CD14-positive monocyte (primary cell): ENCODE measurements around the gene CRAMP1. TPM values are rescaled to one million over a fixed set of nuclear protein-coding genes. Genes with fewer than 3 reads are reported as not detected.
A peak's percentile ranks its signal among the peaks of the same experiment; 100 is the strongest.

ENCODE experiments used
- DNase-seq, 3 donors: peaks; one replicate each; pipeline ENCODE4 v3.0.0-alpha.2; 2011 to 2022
- H2AFZ ChIP-seq: 2 replicates; pipeline ENCODE4 v1.6.0; 2012; ENCODE audit warnings: mild to moderate bottlenecking, low read depth, low read length, inconsistent platforms; ENCODE audit not compliant: insufficient read depth, poor library complexity, severe bottlenecking
- H3K27ac ChIP-seq, 2 donors: 1 replicate in 1 of 2; 2 replicates in 1 of 2; pipeline ENCODE4 v1.5.1; 2012 to 2013; ENCODE audit warnings: low read length in 2 of 2, control low read depth in 1 of 2, inconsistent platforms in 1 of 2, low read depth in 1 of 2, mild to moderate bottlenecking in 1 of 2
- H3K27me3 ChIP-seq, 2 donors: one replicate each; pipeline versions ENCODE4 v1.6.0 to v1.6.1; 2011 to 2013; ENCODE audit warnings: low read length in 2 of 2; ENCODE audit not compliant: control insufficient read depth in 2 of 2, insufficient read depth in 2 of 2
- H3K36me3 ChIP-seq, 2 donors: replicated peaks in 1 of 2; 1 replicate in 1 of 2; 2 replicates in 1 of 2; pipeline versions ENCODE4 v1.5.1 to v1.6.1; 2012 to 2013; ENCODE audit warnings: low read length in 2 of 2, control low read depth in 1 of 2, inconsistent platforms in 1 of 2, mild to moderate bottlenecking in 1 of 2; ENCODE audit not compliant: insufficient read depth in 2 of 2, control insufficient read depth in 1 of 2
- H3K4me1 ChIP-seq, 2 donors: 1 replicate in 1 of 2; 2 replicates in 1 of 2; pipeline versions ENCODE4 v1.5.1 to v1.6.1; 2012 to 2013; ENCODE audit warnings: low read length in 2 of 2, control low read depth in 1 of 2, inconsistent platforms in 1 of 2, mild to moderate bottlenecking in 1 of 2, moderate library complexity in 1 of 2; ENCODE audit not compliant: insufficient read depth in 2 of 2, control insufficient read depth in 1 of 2
- H3K4me2 ChIP-seq: replicated peaks from 2 replicates; pipeline ENCODE3; 2012; ENCODE audit warnings: low read length, moderate library complexity, mild to moderate bottlenecking; ENCODE audit not compliant: poor library complexity, severe bottlenecking; ENCODE audit errors: extremely low read depth
- H3K4me3 ChIP-seq, 3 experiments: fragments of 200-600 bp in 1 of 3; sonication (generic) in 1 of 3; replicated peaks in 1 of 3; 1 replicate in 2 of 3; 2 replicates in 1 of 3; pipeline ENCODE4 v1.5.1; 2011 to 2013; ENCODE audit warnings: low read length in 3 of 3, mild to moderate bottlenecking in 3 of 3, control low read depth in 2 of 3, low read depth in 2 of 3, inconsistent platforms in 1 of 3, moderate library complexity in 1 of 3
- H3K79me2 ChIP-seq: 2 replicates; pipeline ENCODE4 v1.6.0; 2012; ENCODE audit warnings: mild to moderate bottlenecking, control low read depth, inconsistent platforms, low read length, moderate library complexity; ENCODE audit not compliant: insufficient read depth
- H3K9ac ChIP-seq: 2 replicates; pipeline ENCODE4 v1.6.0; 2017; ENCODE audit warnings: low read length, mild to moderate bottlenecking; ENCODE audit not compliant: insufficient read depth, poor library complexity, severe bottlenecking
- H3K9me3 ChIP-seq, 2 donors: replicated peaks in 1 of 2; 1 replicate in 1 of 2; 2 replicates in 1 of 2; pipeline versions ENCODE4 v1.5.1 to v1.6.1; 2012 to 2013; ENCODE audit warnings: low read length in 2 of 2, control low read depth in 1 of 2; ENCODE audit not compliant: control insufficient read depth in 1 of 2, insufficient read depth in 1 of 2
- H4K20me1 ChIP-seq: 2 replicates; pipeline ENCODE4 v1.6.0; 2012; ENCODE audit warnings: mild to moderate bottlenecking, low read length, control low read depth, moderate library complexity; ENCODE audit not compliant: insufficient read depth
- H3K27ac Mint-ChIP-seq, 7 donors: one replicate each; pipeline ENCODE4 v1.8.0; 2020; ENCODE audit warnings: mild to moderate bottlenecking in 7 of 7, mixed read lengths in 7 of 7, moderate library complexity in 6 of 7, inconsistent platforms in 2 of 7
- H3K27me3 Mint-ChIP-seq, 3 donors: one replicate each; pipeline ENCODE4 v1.8.0; 2021 to 2022; ENCODE audit warnings: low read depth in 3 of 3, mild to moderate bottlenecking in 3 of 3, mixed read lengths in 3 of 3, moderate library complexity in 3 of 3, inconsistent platforms in 1 of 3
- H3K36me3 Mint-ChIP-seq, 2 donors: one replicate each; pipeline ENCODE4 v1.8.0; 2020; ENCODE audit warnings: mixed read lengths in 2 of 2, inconsistent platforms in 1 of 2, mild to moderate bottlenecking in 1 of 2
- H3K4me1 Mint-ChIP-seq: one replicate; pipeline ENCODE4 v1.8.0; 2020; ENCODE audit warnings: mild to moderate bottlenecking, mixed read lengths
- H3K4me3 Mint-ChIP-seq, 2 donors: one replicate each; pipeline ENCODE4 v1.8.0; 2020; ENCODE audit warnings: mild to moderate bottlenecking in 2 of 2, mixed read lengths in 2 of 2, moderate library complexity in 1 of 2
- H3K9me3 Mint-ChIP-seq, 7 donors: one replicate each; pipeline ENCODE4 v1.8.0; 2020 to 2022; ENCODE audit warnings: mixed read lengths in 7 of 7, mild to moderate bottlenecking in 6 of 7, moderate library complexity in 6 of 7, inconsistent platforms in 2 of 7
- CTCF ChIP-seq: fragments of 200-600 bp; IDR thresholded peaks from one replicate; pipeline ENCODE4 v1.8.0; 2022; ENCODE audit warnings: antibody characterized with exemption, mild to moderate bottlenecking
- WGBS: methylation state at CpG from one replicate; pipeline ENCODE4 v1.1.5; 2013; ENCODE audit warnings: missing lambda C conversion rate; ENCODE audit not compliant: insufficient coverage; 5-methylcytosine and 5-hydroxymethylcytosine counted together
- intact Hi-C, 2 donors: fragments of 100-400 bp; cut with micrococcal nuclease; formaldehyde crosslinking; loops; one replicate each; pipeline versions ENCODE4 v1.15.0 to v1.15.1; 2023
- polyA plus RNA-seq, 3 donors: library from polyadenylated mRNA; depleted of rRNA in 1 of 3; unstranded in 2 of 3; stranded (reverse) in 1 of 3; fragments of 300-500 nt in 2 of 3; fragments of >200 nt in 1 of 3; fragmentation: Illumina TruSeq in 2 of 3; gene quantifications; 1 replicate in 2 of 3; 2 replicates in 1 of 3; pipeline ENCODE4 v1.2.3, GENCODE V29; 2012 to 2021

CRAMP1 gene
- polyA plus RNA-seq, 3 donors, result 0.46 to 12.3 (median 1.0) TPM

GRCh38 chr16:1645914-1646525 lies 33.9 kb downstream of the CRAMP1 start:
- H3K4me3 Mint-ChIP-seq, result no peak overlapping the region
- 47% methylated on average over 4 of the region's 13 CpGs for WGBS
- intact Hi-C loops, result no loop called here
- peaks cover 13 to 24% of the 10 kb centered on the region in 2 donors for H3K4me1 ChIP-seq
- peaks cover 35 to 67% of the 10 kb centered on the region in 2 donors for H3K36me3 ChIP-seq
- peaks cover 0 to 4% (median 0%) of the 10 kb centered on the region in 7 donors for H3K9me3 Mint-ChIP-seq
- peak overlapping the region; percentile 3 to 84 (median 64) for H3K27ac Mint-ChIP-seq
- no peaks in the 10 kb centered on the region for H3K9me3 ChIP-seq
- H3K4me1 Mint-ChIP-seq, result peaks cover 28% of the 10 kb centered on the region
- H4K20me1 ChIP-seq, result peaks cover 18% of the 10 kb centered on the region
- no peak overlapping the region for H3K9ac ChIP-seq
- H3K27me3 ChIP-seq, result no peaks in the 10 kb centered on the region
- no peak overlapping the region for H3K4me3 ChIP-seq
- H3K27me3 Mint-ChIP-seq, result peaks cover 0 to 2% (median 2%) of the 10 kb centered on the region in 3 donors
- peaks cover 72 to 80% of the 10 kb centered on the region in 2 donors for H3K36me3 Mint-ChIP-seq
- H3K4me2 ChIP-seq, result no peak overlapping the region
- H3K27ac ChIP-seq, result peak overlapping the region in 1 of 2 donors; percentile 65
- peak; percentile 26 to 74 (median 35) for DNase-seq
- no peaks in the 10 kb centered on the region for H3K79me2 ChIP-seq
- no peak for TF ChIP-seq CTCF
- H2AFZ ChIP-seq, result no peak overlapping the region

GRCh38 chr16:1647856-1648255 lies 35.7 kb downstream of the CRAMP1 start:
- H3K4me1 Mint-ChIP-seq, result peaks cover 28% of the 10 kb centered on the region
- 22% methylated on average over 11 of the region's 13 CpGs for WGBS

More at GRCh38 chr16:1647856-1648255, 35.7 kb downstream of the CRAMP1 start:
- peaks cover 0 to 2% (median 0%) of the 10 kb centered on the region in 3 donors for H3K27me3 Mint-ChIP-seq
- no peaks in the 10 kb centered on the region for H3K27me3 ChIP-seq
- H3K9ac ChIP-seq, result no peak overlapping the region
- H3K4me1 ChIP-seq, result peaks cover 13 to 24% of the 10 kb centered on the region in 2 donors
- H4K20me1 ChIP-seq, result peaks cover 25% of the 10 kb centered on the region
- H3K27ac Mint-ChIP-seq, result peak overlapping the region in 5 of 7 donors; percentile 7 to 73 (median 46)
- H3K4me3 ChIP-seq, result no peak overlapping the region
- H3K9me3 Mint-ChIP-seq, result peaks cover 0 to 7% (median 0%) of the 10 kb centered on the region in 7 donors
- H3K4me2 ChIP-seq, result no peak overlapping the region
- no peaks in the 10 kb centered on the region for H3K79me2 ChIP-seq
- intact Hi-C loops, result no loop called here
- H2AFZ ChIP-seq, result no peak overlapping the region
- H3K27ac ChIP-seq, result no peak overlapping the region
- no peak for TF ChIP-seq CTCF
- no peak overlapping the region for H3K4me3 Mint-ChIP-seq
- DNase-seq, result no peak
- peaks cover 73 to 82% of the 10 kb centered on the region in 2 donors for H3K36me3 Mint-ChIP-seq
- peaks cover 29 to 67% of the 10 kb centered on the region in 2 donors for H3K36me3 ChIP-seq
- no peaks in the 10 kb centered on the region for H3K9me3 ChIP-seq
